Neural cell (in vitro differentiated cells): ENCODE results near the gene CRLF3. TPM values are rescaled to one million over a fixed set of nuclear protein-coding genes. Genes with fewer than 3 reads are reported as not detected.
"Not testable (repeated sequence)": the region's sequence is repeated elsewhere in the genome, so short reads cannot be mapped to it uniquely, and the experiment has no call there.

Experiments
- H2AFZ ChIP-seq: fragments of 200-600, 300-800 bp; sonication (generic), shearing (Covaris generic); 2 replicates; pipeline ENCODE4 v1.6.0; 2014; ENCODE audit warnings: low read depth, mild to moderate bottlenecking, antibody characterized with exemption, low read length, moderate library complexity
- H3F3A ChIP-seq: fragments of 200-600 bp; shearing (Covaris generic); 2 replicates; pipeline ENCODE4 v1.6.1; 2016; ENCODE audit warnings: mild to moderate bottlenecking, moderate library complexity, mixed read lengths, antibody characterized with exemption, low read length; ENCODE audit not compliant: insufficient read depth, poor library complexity, severe bottlenecking
- H3K27ac ChIP-seq: fragments of 200-600, 300-800 bp; sonication (generic), shearing (Covaris generic); 2 replicates; pipeline ENCODE4 v1.5.1; 2014; ENCODE audit warnings: mild to moderate bottlenecking, low read length, moderate library complexity
- H3K27me3 ChIP-seq: fragments of 300-800, 200-600 bp; sonication (generic), shearing (Covaris generic); 2 replicates; pipeline ENCODE4 v1.6.0; 2014; ENCODE audit warnings: mild to moderate bottlenecking, low read depth, low read length, moderate library complexity; ENCODE audit not compliant: insufficient read depth
- H3K36me3 ChIP-seq: fragments of 300-800, 200-600 bp; sonication (generic), shearing (Covaris generic); 2 replicates; pipeline ENCODE4 v1.5.1; 2014; ENCODE audit warnings: mild to moderate bottlenecking, antibody characterized with exemption, low read length, moderate library complexity; ENCODE audit not compliant: insufficient read depth
- H3K4me2 ChIP-seq: fragments of 300-800, 200-600 bp; sonication (generic), shearing (Covaris generic); 2 replicates; pipeline ENCODE4 v1.6.0; 2014; ENCODE audit warnings: mild to moderate bottlenecking, low read length
- H3K4me3 ChIP-seq: fragments of 300-800, 200-600 bp; sonication (generic), shearing (Covaris generic); 2 replicates; pipeline ENCODE4 v1.5.1; 2014; ENCODE audit warnings: mild to moderate bottlenecking, low read length, moderate library complexity
- H3K79me2 ChIP-seq: fragments of 200-600 bp; shearing (Covaris generic); replicated peaks from 2 replicates; pipeline ENCODE4 v1.6.0; 2014; ENCODE audit warnings: mild to moderate bottlenecking, low read length, moderate library complexity; ENCODE audit not compliant: insufficient read depth
- H3K9ac ChIP-seq: fragments of 300-800, 200-600 bp; sonication (generic), shearing (Covaris generic); 2 replicates; pipeline ENCODE4 v1.6.1; 2016; ENCODE audit warnings: mild to moderate bottlenecking, low read length, mixed read lengths
- H3K9me2 ChIP-seq: fragments of 200-600 bp; shearing (Covaris generic); 2 replicates; pipeline ENCODE4 v1.6.1; 2016; ENCODE audit warnings: mild to moderate bottlenecking, low read length, mixed read lengths; ENCODE audit not compliant: insufficient read depth
- H3K9me3 ChIP-seq: fragments of 200-600, 300-800 bp; sonication (generic), shearing (Covaris generic); 2 replicates; pipeline ENCODE4 v1.6.1; 2016; ENCODE audit warnings: mild to moderate bottlenecking, mixed run types, low read length, moderate library complexity, mixed read lengths
- H4K20me1 ChIP-seq: fragments of 200-600 bp; shearing (Covaris generic); 2 replicates; pipeline ENCODE4 v1.6.1; 2016; ENCODE audit warnings: mild to moderate bottlenecking, mixed run types; ENCODE audit not compliant: insufficient read depth
- polyA plus RNA-seq: library from polyadenylated mRNA; depleted of rRNA; stranded (reverse); fragments of >200 nt; gene quantifications from 2 replicates; pipeline ENCODE4 v1.2.3, GENCODE V29; 2014
- small RNA-seq, 3 experiments: library from RNA; depleted of rRNA; stranded (forward); fragments of <200 nt; gene quantifications; one replicate each; pipeline ENCODE3, GENCODE V24; 2012

The CRLF3 gene
- polyA plus RNA-seq, 1 donor from 2014 or later: 6.7 TPM

DNA sequence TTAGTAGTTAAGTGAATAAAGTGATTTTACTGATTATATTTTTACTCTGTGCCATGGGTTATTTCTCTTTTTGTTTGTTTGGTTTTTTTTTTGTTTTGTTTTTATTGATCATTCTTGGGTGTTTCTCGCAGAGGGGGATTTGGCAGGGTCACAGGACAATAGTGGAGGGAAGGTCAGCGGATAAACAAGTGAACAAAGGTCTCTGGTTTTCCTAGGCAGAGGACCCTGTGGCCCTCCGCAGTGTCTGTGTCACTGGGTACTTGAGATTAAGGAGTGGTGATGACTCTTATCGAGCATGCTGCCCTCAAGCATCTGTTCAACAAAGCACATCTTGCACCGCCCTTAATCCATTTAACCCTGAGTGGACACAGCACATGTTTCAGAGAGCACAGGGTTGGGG lies 88.8 kb downstream of the CRLF3 start:
- not testable (repeated sequence) for H3K9me3 ChIP-seq, H3K27ac ChIP-seq, H3K9ac ChIP-seq, H3K9me2 ChIP-seq, H3K4me2 ChIP-seq, H3F3A ChIP-seq, H2AFZ ChIP-seq, H3K4me3 ChIP-seq, H3K36me3 ChIP-seq, H3K27me3 ChIP-seq, H4K20me1 ChIP-seq
- peaks cover 40% of the 10 kb centered on the region for H3K79me2 ChIP-seq

DNA sequence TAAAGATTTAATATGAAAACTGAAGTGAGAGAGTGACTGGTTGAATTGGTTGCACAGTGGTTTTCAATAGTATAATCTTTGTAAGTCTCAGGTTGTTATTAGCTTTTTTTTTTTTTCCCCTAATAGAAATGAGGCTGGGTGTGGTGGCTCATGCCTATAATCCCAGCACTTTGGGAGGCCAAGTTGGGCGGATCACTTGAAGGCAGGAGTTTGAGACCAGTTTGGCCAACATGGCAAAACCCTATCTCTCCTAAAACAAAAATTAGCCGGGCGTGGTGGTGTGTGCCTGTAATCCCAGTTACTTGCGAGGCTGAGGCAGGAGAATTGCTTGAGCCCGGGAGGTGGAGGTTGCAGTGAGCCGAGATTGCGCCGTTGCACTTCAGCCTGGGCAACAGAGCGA lies 89.3 kb downstream of the CRLF3 start:
- not testable (repeated sequence) for H3K36me3 ChIP-seq, H3K4me3 ChIP-seq, H3K27me3 ChIP-seq, H2AFZ ChIP-seq, H3K9ac ChIP-seq, H4K20me1 ChIP-seq, H3K4me2 ChIP-seq, H3F3A ChIP-seq, H3K9me3 ChIP-seq, H3K27ac ChIP-seq, H3K9me2 ChIP-seq
- H3K79me2 ChIP-seq: peaks cover 37% of the 10 kb centered on the region

DNA sequence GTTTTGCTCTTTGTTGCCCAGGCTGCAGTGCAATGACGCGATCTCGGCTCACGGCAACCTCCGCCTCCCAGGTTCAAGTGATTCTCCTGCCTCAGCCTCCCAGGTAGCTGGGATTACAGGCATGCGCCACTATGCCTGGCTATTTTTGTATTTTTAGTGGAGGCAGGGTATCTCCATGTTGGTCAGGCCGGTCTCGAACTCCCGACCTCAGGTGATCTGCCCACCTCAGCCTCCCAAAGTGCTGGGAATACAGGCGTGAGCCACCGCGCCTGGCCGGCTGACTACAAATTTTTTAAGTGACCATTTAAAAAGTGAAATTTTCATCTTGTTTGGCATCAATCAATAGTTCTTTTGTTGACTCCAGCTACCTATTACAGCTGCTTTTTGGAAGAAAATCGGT lies 90.3 kb downstream of the CRLF3 start:
- H3K79me2 ChIP-seq: peaks cover 33% of the 10 kb centered on the region
- not testable (repeated sequence) for H3K36me3 ChIP-seq, H4K20me1 ChIP-seq, H3F3A ChIP-seq, H3K27ac ChIP-seq, H3K9ac ChIP-seq, H3K9me3 ChIP-seq, H3K4me3 ChIP-seq, H3K4me2 ChIP-seq, H2AFZ ChIP-seq, H3K27me3 ChIP-seq, H3K9me2 ChIP-seq

Small RNAs within 50 kb of the gene (small RNA-seq; reads per million reads assigned to genes)
- gene RNU6-298P: 0 reads per million in 3 experiments

Other genes with a start within 250 kb of the CRLF3 start
- 5.3 and 6.3 TPM in 2 replicates for gene ATAD5, start 7.3 kb upstream of the CRLF3 start, polyA plus RNA-seq
- gene TEFM, start 81.5 kb upstream of the CRLF3 start, polyA plus RNA-seq: 15.2 and 19.8 TPM in 2 replicates
- 0.92 and 1.1 TPM in 2 replicates for gene ADAP2, start 97.3 kb upstream of the CRLF3 start, polyA plus RNA-seq
- 0.17 and 1.1 TPM in 2 replicates for gene RNF135, start 146.3 kb upstream of the CRLF3 start, polyA plus RNA-seq